OCI-LY3 (cell line): Measurements from ENCODE around the gene LGR4.

Source experiments
- CTCF ChIP-seq: fragments of 200-600, 300-600 bp; sonication (generic); IDR thresholded peaks from 2 replicates; pipeline ENCODE4 v1.5.1; 2014; ENCODE audit warnings: antibody characterized with exemption, low read length, low read depth
- EZH2phosphoT487 ChIP-seq: fragments of 200-600 bp; shearing (Covaris generic); IDR thresholded peaks from 2 replicates; pipeline ENCODE4 v1.6.1; 2018; ENCODE audit warnings: antibody characterized with exemption, mixed run types, low read depth

GRCh38 chr11:27372164-27372563 lies 100.4 kb downstream of the LGR4 start:
- TF ChIP-seq CTCF (no peak), EZH2phosphoT487 (no peak)
